DND-41 (cell line): ENCODE measurements around the gene CNTNAP1.

Source experiments
- CTCF ChIP-seq: IDR thresholded peaks from 2 replicates; pipeline ENCODE4 v1.5.1; 2012; ENCODE audit warnings: borderline replicate concordance, low read length, moderate library complexity, mild to moderate bottlenecking; ENCODE audit not compliant: poor library complexity, severe bottlenecking; ENCODE audit errors: extremely low read depth
- EZH2 ChIP-seq: IDR thresholded peaks from 3 replicates; pipeline ENCODE4 v1.6.1; 2012; ENCODE audit warnings: borderline replicate concordance, low read depth, mild to moderate bottlenecking, moderate library complexity, low read length, inconsistent platforms; ENCODE audit not compliant: severe bottlenecking

GRCh38 chr17:42653179-42654124 lies 28.9 kb upstream of the CNTNAP1 start:
- no peak for TF ChIP-seq CTCF
- TF ChIP-seq EZH2, result no peak
